NCI-H2107 treated with DMSO at 0.1 percent for 48 hours (cell line): ENCODE data around the gene MTCH1.
A peak's percentile ranks its signal among the peaks of the same experiment; 100 is the strongest.

Experiments used
- DNase-seq: peaks from one replicate; lab custom pipeline; 2025; ENCODE audit not compliant: unreplicated experiment; lab: John Stamatoyannopoulos, UW

MTCH1 gene, protein sequence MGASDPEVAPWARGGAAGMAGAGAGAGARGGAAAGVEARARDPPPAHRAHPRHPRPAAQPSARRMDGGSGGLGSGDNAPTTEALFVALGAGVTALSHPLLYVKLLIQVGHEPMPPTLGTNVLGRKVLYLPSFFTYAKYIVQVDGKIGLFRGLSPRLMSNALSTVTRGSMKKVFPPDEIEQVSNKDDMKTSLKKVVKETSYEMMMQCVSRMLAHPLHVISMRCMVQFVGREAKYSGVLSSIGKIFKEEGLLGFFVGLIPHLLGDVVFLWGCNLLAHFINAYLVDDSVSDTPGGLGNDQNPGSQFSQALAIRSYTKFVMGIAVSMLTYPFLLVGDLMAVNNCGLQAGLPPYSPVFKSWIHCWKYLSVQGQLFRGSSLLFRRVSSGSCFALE

DNA sequence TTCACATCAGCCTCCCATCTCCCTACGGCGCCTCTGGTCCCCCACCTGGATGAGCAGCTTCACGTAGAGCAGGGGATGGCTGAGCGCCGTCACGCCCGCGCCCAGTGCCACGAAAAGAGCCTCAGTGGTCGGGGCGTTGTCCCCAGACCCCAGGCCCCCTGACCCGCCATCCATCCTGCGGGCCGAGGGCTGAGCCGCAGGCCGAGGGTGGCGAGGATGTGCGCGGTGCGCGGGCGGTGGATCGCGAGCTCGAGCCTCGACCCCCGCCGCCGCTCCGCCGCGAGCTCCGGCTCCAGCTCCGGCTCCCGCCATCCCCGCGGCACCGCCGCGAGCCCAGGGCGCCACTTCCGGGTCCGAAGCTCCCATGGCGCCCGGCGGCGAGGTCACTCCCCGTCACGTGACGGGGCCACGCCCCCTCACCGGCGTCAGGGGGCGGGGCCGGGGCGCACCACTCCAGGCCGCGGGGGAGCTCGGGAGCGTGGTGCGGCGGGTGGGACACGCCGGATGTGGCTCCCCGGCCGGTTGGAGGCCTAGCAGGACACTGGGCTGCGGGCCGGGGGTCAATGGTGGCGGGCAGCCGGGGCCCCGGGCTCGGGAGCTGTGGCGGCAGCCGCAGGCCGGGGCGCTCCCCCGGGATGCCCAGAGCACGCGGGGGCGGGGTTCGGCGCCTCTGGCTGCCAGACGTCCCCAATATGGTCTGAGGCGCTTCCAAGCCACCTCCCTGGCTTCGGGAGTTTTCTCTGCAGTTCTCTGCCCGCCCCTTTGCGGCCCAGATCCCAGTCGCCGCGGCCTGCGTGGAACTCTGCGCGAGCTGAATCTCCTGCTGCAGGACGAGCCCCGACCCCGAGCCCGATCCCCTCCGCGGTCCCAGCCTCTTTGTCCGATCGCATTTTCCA, at the start of gene MTCH1:
Gene MTCH1 (minus strand): TSS at position 389 of the 896 bp plus-strand sequence. CDS start 23 bp downstream, at position 366.
- peak; percentile 18 for DNase-seq

DNA sequence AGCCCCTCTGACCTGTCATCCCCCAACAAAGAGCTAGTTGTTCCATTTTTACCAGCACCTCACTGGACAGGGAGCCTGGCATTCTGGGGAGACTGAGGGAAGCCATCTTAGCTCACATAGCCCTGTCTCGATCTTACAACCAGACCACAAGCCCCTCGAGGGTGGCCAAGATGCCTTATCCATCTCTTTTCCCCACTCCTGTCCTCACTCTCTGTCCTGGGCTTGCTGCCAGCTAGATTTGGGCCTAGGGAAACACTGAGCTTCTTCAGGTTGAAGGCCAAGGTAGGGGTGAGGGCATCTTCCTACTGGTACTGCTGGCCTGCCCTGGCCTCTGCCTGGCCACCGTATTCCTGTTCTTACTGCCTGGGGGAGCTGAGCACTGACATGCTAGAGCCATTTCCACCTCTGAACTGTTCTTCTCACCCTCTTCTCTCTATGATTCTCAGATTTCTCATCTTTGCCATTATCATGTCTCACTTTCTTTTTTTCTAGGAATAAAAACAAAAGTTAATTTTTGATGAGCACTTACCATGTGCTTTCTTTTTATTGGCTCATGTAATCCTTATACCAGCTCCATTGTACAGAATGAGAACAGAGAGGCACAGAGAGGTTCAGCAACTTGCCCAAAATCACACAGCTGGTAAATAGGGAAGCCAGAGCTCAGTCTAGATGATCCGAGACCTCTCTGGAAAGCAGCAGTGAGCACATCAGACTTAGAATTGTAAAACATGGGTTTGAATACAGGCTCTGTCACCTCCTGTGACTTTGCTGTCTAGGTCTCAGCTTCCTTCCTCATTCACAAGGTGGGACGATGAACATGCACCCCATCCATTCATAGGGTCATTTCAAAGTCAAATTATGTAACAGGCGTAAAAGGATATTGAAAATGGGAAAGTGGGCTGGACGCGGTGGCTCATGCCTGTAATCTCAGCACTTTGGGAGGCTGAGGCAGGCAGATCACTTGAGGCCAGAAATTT, 48.1 kb upstream of the MTCH1 start:
- no peak for DNase-seq

DNA sequence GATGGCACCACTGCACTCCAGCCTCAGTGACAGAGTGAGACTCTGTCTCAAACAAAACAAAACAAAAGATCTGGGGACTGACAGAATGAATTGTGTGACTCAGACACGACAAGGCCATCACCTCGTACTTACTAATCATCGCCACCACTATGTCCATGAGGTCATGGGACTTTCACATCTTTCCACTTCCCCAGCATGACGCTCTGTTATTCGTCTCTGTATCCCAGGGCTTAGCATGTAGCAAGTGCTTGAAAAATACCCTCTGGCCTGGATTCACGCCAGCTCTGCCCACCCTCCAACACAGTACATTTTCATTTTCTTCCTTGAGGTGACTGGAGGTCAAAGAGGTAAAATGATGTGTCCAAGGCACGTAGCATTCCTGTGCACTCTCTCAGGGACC, 47.3 kb upstream of the MTCH1 start:
- no peak for DNase-seq

DNA sequence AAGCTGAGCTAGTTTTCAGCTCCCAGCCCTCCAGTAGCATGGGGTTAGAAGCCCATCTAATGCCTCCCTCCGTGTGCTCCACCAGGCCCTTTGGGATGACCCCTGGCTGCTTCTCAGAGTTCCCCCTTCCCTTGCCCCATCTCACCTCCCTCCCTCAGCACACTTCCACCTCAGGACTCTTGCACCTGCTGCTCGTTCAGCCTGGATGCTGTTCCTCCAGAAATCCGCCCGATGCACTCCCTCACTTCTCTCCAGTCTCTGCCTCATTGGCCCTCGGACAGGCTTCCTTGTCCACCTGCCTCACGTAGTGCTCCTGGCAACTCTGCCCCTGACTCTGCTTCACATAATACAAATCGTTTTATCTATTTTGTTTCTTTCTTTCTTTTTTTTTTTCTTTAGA, 46.2 kb upstream of the MTCH1 start:
- no peak for DNase-seq

DNA sequence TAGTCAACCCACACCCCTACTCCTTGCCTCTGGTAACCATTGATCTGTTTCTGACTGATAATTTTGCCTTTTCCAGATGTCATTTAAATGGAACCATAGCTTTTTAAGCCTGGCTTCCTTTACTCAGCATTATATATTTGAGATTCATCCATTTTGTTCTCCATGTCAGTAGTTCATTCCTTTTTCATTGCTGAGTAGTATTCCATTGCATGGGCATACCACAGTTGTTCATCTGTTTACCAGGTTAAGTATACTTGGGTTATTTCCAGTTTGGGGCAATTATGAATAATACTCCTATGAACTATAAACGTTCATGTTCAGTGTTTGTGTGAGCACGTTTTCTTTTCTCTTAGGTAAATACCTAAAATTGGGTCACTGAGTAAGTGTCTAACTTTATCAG, 44.6 kb upstream of the MTCH1 start:
- no peak for DNase-seq

DNA sequence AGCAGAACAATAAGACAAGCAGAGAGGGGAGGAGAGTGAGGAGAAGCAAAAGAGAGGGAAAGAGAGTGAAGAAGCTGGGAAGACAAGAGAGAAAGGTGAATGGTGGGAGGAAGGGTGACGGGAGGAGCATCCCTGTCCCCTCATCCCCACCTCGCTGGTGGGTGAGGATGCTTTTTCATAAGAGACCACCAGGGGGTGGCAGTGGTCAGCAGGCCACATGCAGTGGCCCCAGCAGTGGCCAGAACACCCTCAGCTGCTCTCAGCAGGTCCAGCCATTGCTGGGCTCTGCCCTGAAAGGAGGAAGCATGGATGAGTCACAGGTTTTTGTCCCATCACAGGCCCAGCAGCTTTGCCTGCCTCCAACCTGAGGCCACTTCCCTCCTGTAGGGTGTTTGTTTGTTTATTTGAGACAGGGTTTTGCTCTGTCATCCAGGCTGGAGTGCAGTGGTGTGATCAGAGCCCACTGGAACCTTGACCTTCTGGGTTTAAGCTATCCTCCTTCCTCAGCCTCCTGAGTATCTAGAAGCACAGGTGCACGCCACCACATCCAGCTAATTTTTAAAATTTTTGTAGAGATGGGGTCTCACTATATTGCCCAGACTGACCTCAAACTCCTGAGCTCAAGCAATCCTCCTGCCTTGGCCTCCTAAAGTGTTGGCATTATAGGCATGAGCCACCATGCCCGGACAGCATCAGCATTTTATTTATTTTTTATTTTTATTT, 43.4 kb upstream of the MTCH1 start:
- DNase-seq: no peak

DNA sequence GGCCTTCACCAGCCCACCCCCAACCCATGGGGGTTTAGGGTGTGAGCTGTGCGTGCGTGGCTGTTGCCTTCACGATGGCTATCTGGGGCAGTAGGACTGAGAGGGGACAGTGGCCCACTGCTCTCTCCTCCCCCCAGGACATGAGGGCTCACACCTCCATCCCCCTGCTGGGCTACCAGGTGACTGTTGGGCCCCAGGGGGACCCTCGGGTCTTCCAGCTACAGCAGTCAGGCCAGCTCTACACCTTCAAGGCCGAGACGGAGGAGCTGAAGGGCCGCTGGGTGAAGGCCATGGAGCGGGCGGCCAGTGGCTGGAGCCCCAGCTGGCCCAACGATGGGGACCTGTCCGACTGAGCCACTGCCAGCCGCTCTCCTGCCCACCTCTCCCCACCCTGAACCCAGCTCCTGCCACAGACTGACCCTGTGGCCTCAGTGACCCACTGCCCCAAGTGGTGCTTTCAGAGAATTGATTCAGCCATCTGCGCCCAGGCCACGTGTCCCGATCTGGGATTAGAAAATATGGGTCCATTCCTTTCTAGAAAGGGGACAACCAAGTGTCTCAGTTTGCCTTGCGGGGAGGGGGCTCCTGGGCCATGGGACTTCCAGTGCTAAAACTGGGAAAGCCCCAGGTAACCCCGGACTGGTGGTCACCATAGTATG, 41.9 kb upstream of the MTCH1 start:
- DNase-seq: no peak

DNA sequence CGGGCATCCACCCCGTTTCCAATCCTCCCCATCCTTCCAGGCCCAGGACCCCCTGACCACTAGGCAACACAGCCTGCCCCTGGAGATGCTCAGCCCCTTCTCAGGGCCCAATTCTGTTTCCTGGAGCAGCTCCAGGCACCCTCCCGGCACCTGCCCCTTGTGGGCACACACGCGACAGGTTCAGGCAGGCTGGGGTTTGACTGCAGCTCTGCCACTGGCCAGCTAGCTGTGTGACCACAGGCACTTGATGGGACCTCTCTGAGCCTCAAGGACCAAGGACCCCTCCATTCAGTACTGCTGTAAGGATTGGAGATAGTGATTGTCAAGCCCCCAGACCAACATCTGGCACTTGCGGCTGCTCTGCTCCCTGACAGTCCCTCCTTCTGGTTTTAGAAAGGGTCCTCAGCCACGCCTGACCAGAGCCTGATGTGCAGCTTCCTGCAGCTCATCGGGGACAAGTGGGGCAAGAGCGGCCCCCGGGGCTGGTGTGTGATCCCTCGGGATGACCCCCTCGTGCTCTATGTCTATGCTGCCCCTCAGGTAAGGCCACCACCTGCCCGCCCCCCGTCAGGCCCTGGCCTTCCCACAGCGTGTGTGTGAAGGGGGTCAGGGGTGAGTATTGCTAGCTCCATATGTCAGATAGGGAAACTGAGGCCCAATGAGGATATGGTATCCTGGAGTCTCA, 41.2 kb upstream of the MTCH1 start:
- no peak for DNase-seq

DNA sequence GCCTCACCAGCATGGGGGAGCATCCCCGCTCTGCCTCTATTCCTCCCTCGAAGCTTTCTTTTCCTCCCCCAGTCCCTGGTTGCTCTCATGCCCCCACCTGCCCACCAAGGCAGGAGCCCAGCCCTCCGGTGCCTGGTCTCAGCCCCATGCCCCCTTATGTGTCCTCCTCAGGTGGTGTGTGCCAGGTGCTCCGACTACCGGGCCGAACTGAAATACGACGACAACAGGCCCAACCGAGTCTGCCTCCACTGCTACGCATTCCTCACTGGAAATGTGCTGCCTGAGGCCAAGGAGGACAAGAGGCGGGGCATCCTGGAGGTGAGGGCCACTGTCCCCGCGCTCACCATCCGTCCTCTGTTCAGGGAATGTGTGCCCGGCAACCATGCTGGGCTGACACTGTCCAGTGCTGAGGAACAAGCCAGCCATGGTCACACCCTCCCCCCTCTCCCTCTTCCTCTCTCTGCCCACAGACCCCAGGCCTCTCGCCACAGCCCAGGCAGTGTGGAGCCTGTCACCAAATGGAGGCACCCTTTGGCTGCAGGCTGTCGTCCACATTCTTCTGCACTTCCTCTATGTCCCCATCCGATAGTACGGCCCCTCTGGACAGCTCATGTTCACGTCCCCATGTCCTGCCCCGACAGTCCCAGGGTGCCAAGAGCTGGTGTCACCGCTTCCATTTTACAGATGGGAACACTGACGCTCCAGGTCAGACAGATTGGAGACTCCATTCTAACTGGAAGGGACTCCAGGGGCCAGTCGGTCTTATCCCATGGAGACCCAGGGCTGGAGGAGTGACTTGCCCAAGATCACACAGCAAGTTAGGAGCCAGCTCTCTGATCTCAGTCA, 39.8 kb upstream of the MTCH1 start:
- no peak for DNase-seq

DNA sequence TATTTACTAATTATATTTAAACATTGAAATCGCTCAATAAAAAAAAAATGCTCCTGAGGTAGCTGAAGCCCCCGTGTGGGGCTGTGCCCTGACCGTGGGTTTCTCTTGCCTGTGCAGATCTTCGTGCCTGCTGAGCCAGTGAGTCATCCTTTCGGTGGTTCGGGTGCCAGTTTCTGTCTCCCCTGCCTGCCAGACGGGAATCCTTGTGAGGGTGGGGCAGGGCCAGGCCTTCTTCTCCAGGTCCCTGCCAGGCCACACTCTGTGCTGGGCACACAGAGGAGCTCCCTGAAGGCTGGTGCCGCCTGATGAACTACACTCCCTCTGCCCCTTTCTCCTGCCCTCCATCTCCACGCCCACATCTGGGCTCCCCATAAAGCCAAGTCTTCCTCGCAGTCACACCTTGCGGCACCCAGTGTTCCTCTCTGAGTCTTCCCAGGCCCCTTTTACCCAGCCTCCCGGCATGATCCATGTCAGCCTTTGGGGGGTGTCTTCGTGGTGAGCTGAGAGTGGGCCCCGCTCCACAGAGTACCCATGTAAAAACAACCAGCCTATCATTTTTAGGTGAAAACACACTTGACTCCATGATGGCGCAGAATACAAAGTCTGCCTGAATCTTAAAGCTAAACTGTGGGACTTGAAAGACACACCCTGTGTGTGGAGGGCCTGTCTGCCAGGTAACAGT, 38.8 kb upstream of the MTCH1 start:
- no peak for DNase-seq

DNA sequence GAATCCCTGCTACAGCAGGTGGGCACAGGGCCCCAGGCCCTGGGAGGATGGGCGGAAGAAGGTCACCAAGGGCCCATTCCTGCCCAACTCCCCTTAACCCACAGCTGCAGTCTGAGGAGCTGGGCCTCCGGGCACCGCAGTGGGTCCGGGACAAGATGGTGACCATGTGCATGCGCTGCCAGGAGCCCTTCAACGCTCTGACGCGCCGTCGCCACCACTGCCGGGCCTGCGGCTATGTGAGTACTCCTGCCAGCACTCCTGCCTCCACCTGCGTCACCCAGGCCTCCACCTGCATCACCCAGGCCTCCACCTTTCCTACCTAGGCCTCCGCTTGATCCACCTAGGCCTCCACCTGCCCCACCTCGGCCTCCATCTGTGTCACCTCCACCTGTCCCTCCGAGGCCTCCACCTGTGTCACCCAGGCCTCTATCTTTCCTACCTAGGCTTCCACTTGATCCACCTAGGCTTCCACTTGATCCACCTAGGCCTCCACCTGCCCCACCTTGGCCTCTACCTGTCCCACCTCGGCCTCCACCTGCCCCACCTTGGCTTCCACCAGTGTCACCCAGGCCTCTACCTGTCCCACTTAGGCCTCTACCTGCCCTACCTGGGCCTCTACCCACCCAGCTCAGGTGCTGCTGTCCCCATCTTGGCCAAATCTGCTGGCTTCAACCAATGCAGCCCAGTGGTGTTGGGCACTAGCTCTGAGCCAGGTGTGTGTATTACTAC, 36.3 kb upstream of the MTCH1 start:
- no peak for DNase-seq

DNA sequence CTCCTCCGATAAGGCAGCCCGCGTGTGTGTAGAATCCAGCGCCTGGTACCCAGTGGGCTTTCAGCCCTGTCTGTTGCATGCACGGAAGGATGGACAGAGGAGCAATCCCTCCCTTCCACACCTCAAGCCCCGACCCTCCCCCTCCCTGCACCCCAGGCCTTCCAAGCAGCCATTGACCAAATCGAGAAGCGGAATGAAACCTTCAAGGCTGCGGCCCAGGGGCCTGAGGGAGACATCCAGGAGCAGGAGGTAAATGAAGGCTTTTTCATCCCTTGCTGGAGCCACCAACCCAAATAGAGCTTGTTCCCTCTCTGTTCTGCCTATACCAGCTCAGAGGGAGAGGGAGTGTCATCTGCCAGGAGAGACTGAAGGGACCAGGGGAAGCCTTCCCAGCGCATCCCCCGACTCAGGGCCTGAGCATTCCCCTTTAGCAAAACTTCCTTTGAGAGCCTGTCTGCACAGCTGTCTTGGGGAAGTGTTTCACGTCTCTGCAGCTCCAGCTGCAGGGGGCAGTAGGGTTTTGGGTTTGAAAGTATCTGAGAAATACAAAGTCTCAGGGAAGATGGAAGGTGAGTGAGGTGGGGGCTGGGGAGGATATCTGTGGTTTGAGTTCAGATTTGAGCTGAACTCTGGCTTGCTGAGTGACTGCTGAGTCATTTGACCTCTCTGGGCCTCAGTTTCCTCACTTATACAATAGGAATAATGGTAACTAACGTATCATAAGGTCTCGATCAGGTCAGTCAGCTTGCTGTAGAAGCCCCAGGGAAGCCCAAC, 35.5 kb upstream of the MTCH1 start:
- DNase-seq: no peak

DNA sequence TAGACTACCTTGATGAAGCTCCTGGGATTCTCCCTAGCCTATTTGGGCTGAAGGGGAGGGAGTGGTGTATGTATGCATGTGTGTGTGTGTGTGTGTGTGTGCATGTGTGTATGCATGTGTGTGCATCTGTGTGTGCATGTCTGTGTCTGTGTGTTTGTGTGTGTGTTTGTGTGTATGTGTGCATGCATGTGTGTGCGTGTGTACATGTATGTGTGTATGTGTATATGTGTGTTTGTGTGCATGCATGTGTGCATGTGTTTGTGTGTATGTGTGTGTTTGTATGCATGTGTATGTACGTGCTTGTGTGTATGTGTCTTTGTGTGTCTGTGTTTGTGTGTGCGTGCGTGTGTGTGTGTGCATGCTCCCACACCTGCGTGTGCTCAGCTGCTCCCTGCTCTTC, 34.8 kb upstream of the MTCH1 start:
- DNase-seq: no peak

DNA sequence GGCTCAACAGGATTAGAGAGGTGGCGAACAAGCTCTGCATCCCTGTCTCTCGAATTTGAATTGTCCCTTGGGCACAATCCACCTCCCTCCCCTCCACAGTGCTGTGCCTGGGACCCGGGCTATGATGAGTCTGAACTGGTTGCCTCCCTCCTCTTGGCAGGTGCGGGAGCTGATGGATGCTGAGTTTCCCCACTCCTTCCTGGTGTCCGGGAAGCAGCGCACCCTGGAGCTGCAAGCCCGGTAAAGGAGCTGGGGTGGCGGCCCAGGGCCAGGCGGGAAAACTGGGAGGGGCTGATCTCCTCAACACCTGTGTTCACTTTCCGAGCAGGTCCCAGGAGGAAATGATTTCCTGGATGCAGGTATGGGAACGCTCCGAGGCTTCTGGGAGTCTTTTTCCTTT, 34.4 kb upstream of the MTCH1 start:
- DNase-seq: peak; percentile 33

DNA sequence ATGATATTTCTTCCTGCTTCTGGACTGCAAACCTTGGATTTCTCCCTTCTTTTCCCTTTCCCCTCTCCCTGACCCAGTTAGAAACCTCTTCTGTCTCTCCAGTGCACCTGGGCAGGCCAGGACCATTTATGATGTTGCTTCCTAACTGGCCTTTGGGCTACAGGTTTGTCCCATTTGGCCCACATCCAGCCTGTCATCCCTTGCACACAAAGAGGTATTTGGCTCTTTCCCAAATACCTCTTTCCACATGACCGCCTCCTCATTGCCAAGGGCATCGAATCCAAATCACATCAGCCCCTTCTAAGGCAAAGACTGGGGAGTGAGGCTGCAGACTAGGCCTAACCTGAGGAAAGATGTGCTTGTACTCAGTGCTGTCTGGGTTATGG, 33.1 kb upstream of the MTCH1 start:
- DNase-seq: peak; percentile 33
